AG04450 (cell line): Measurements from ENCODE around the gene ZGPAT. TPM values are rescaled to one million over a fixed set of nuclear protein-coding genes. Genes with fewer than 3 reads are reported as not detected.

Experiments
- CTCF ChIA-PET: fragments of 300-600, 350-600 bp; formaldehyde crosslinking; extraction: SDS; loops from one replicate; lab custom pipeline; 2022; ENCODE audit warnings: antibody characterized with exemption, inconsistent platforms; lab: Charles Lee
- POLR2A ChIA-PET: fragments of 350-600 bp; formaldehyde crosslinking; extraction: SDS; loops from one replicate; lab custom pipeline; 2021; ENCODE audit warnings: antibody characterized with exemption, inconsistent platforms; lab: Yijun Ruan, JAX
- DNase-seq: peaks from one replicate; pipeline ENCODE4 v3.0.0-alpha.2; 2011; ENCODE audit warnings: low read depth, low spot score
- H3K27ac ChIP-seq: one replicate; pipeline ENCODE4 v1.5.1; 2012; ENCODE audit warnings: low read depth, low read length, control low read depth
- H3K27me3 ChIP-seq: one replicate; pipeline ENCODE4 v1.6.0; 2012; ENCODE audit warnings: low read length; ENCODE audit not compliant: control insufficient read depth, insufficient read depth
- H3K4me3 ChIP-seq: 2 replicates; pipeline ENCODE4 v1.5.1; 2011; ENCODE audit warnings: mild to moderate bottlenecking, low read depth, low read length, control low read depth
- H3K9me3 ChIP-seq: 2 replicates; pipeline ENCODE4 v1.5.1; 2012; ENCODE audit warnings: low read length; ENCODE audit not compliant: control insufficient read depth, insufficient read depth
- polyA plus RNA-seq: library from polyadenylated mRNA; depleted of rRNA; stranded (reverse); fragments of >200 nt; gene quantifications from 2 replicates; pipeline ENCODE4 v1.2.3, GENCODE V29; 2011
- TF ChIP-seq, protein P1 (sequence below): IDR thresholded peaks from 2 replicates; pipeline ENCODE4 v1.5.1; 2011; ENCODE audit warnings: low read depth, low read length, control low read depth, inconsistent platforms

ZGPAT gene
- polyA plus RNA-seq, 1 experiment = 8.7 TPM

DNA sequence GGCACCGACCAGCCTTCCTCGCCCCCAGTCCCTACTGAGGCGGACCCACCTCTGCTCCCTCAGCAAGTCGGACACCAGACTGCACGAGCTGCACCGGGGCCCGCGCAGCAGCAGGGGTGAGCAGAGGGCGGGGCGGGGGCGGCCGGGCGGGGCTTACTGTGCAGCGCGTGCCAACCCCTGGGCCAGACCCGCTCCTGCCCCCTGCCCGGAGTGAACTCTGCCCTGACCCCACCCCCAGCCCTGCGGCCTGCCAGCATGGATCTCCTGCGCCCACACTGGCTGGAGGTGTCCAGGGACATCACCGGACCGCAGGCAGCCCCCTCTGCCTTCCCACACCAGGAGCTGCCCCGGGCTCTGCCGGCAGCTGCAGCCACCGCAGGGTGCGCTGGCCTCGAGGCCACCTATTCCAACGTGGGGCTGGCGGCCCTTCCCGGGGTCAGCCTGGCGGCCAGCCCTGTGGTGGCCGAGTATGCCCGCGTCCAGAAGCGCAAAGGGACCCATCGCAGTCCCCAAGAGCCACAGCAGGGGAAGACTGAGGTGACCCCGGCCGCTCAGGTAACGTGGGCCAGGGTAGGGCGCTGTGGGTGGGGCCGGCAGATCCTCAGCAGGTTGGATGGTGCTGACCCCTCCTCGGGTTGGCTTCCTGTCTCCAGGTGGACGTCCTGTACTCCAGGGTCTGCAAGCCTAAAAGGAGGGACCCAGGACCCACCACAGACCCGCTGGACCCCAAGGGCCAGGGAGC lies 30.3 kb downstream of the ZGPAT start:
- H3K4me3 ChIP-seq = no peak overlapping the region
- CTCF ChIA-PET = no interaction called here
- H3K9me3 ChIP-seq = no peaks in the 10 kb centered on the region; the same call in 1 of the 2 replicates
- H3K27me3 ChIP-seq = no peaks in the 10 kb centered on the region
- POLR2A ChIA-PET = no interaction called here
- TF ChIP-seq, protein P1, sequence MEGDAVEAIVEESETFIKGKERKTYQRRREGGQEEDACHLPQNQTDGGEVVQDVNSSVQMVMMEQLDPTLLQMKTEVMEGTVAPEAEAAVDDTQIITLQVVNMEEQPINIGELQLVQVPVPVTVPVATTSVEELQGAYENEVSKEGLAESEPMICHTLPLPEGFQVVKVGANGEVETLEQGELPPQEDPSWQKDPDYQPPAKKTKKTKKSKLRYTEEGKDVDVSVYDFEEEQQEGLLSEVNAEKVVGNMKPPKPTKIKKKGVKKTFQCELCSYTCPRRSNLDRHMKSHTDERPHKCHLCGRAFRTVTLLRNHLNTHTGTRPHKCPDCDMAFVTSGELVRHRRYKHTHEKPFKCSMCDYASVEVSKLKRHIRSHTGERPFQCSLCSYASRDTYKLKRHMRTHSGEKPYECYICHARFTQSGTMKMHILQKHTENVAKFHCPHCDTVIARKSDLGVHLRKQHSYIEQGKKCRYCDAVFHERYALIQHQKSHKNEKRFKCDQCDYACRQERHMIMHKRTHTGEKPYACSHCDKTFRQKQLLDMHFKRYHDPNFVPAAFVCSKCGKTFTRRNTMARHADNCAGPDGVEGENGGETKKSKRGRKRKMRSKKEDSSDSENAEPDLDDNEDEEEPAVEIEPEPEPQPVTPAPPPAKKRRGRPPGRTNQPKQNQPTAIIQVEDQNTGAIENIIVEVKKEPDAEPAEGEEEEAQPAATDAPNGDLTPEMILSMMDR = no peak
- no peak overlapping the region for H3K27ac ChIP-seq
- DNase-seq = no peak

- ChIA-PET CTCF (no interaction called here), POLR2A (interaction anchor here (0.5 to 1.0 kb wide), 2 partner anchors 86 to 95 kb away, joined by 3 read pairs; partner anchors contain the start of gene STMN3)
- no peak overlapping the region for H3K27ac ChIP-seq
- TF ChIP-seq, protein P1 = no peak
- H3K27me3 ChIP-seq = no peaks in the 10 kb centered on the region
- no peak overlapping the region for H3K4me3 ChIP-seq
- H3K9me3 ChIP-seq = no peaks in the 10 kb centered on the region; the same call in 1 of the 2 replicates
- DNase-seq = no peak
Measured at GRCh38 chr20:63738687-63739129, 30.9 kb downstream of the ZGPAT start.

GRCh38 chr20:63739130-63740069 lies 31.6 kb downstream of the ZGPAT start, which contains the start of gene SLC2A4RG:
SLC2A4RG (plus strand) TSS chr20:63739776; CDS start chr20:63739913, 137 bp downstream.
- Histone ChIP-seq H3K4me3 (peak within 1 kb of the TSS; percentile 74), H3K9me3 (no peaks in the 10 kb centered on the region; the same call in 1 of the 2 replicates), H3K27me3 (no peaks in the 10 kb centered on the region), H3K27ac (peak within 1 kb of the TSS; percentile 61)
- DNase-seq = no peak
- TF ChIP-seq, protein P1 = no peak
- CTCF ChIA-PET = no interaction called here
- POLR2A ChIA-PET = interaction anchor here (0.5 to 1.0 kb wide), 3 partner anchors 16 to 94 kb away, joined by 3 read pairs; partner anchors contain the start of gene STMN3

DNA sequence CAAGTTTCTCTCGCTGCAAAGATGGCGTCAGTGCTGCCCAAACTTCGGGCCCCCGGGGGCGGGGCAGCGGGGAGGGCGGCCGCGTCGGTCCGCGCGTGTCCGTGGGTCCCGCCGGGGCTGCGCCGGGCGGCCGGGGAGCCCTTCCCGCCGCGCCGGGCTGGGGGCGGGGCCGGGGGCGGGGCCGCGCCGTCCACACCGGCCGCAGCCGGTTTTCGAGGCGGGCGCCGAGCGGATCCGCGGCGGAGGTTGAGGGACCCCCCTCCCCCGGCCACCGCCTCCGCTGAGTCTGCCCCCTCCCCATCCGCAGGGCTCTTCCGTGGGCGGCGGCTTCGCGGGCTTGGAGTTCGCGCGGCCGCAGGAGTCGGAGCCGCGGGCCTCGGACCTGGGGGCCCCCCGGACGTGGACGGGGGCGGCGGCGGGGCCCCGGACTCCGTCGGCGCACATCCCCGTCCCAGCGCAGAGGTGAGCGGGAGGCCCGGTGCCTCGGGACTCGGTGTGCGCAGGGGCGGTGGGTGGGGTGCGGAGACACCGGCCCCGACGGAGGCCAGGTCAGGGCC lies 32.3 kb downstream of the ZGPAT start:
- TF ChIP-seq, protein P1 = no peak
- Histone ChIP-seq H3K27ac (peak overlapping the region; percentile 61), H3K9me3 (no peaks in the 10 kb centered on the region; the same call in 1 of the 2 replicates), H3K27me3 (no peaks in the 10 kb centered on the region), H3K4me3 (peak overlapping the region; percentile 74)
- DNase-seq = no peak
- POLR2A ChIA-PET = interaction anchor here (0.6 to 1.8 kb wide), 10 partner anchors 32 to 219 kb away, joined by 3 to 16 read pairs (median 4); partner anchors contain the start of genes ARFRP1, TNFRSF6B, TPD52L2 and ZGPAT
- CTCF ChIA-PET = interaction anchor here (1.6 kb wide), 1 partner anchor 36 kb away, joined by 5 read pairs; no protein-coding TSS in a partner anchor
